H9 (cell line): Measurements from ENCODE around the gene B4GALT1. TPM values are rescaled to one million over a fixed set of nuclear protein-coding genes. Genes with fewer than 3 reads are reported as not detected.

Source experiments
- DNase-seq: peaks from one replicate; pipeline ENCODE4 v3.0.0-alpha.2; 2017
- H2AFZ ChIP-seq: one replicate; pipeline ENCODE4 v1.6.1; 2013; ENCODE audit warnings: mild to moderate bottlenecking, low read length, control low read depth, moderate library complexity
- H2AK5ac ChIP-seq: 2 replicates; pipeline ENCODE4 v1.6.1; 2013; ENCODE audit warnings: low read length, control low read depth, mixed read lengths; ENCODE audit not compliant: insufficient read length
- H2BK120ac ChIP-seq: one replicate; pipeline ENCODE4 v1.6.1; 2013; ENCODE audit warnings: low read depth, mild to moderate bottlenecking, low read length, control low read depth, inconsistent platforms; ENCODE audit not compliant: poor library complexity, severe bottlenecking
- H2BK12ac ChIP-seq: 2 replicates; pipeline ENCODE4 v1.6.1; 2013; ENCODE audit warnings: low read length, control low read depth, mixed read lengths, low read depth; ENCODE audit not compliant: insufficient read length
- H2BK15ac ChIP-seq: 2 replicates; pipeline ENCODE4 v1.6.1; 2013; ENCODE audit warnings: low read depth, low read length, control low read depth
- H2BK20ac ChIP-seq: one replicate; pipeline ENCODE4 v1.6.1; 2013; ENCODE audit warnings: low read depth, mild to moderate bottlenecking, low read length, control low read depth, inconsistent platforms; ENCODE audit not compliant: poor library complexity, severe bottlenecking
- H2BK5ac ChIP-seq: 2 replicates; pipeline ENCODE4 v1.6.1; 2013; ENCODE audit warnings: low read length, control low read depth, mixed read lengths; ENCODE audit not compliant: insufficient read length
- H3K14ac ChIP-seq: 2 replicates; pipeline ENCODE4 v1.6.1; 2013; ENCODE audit warnings: low read length, control low read depth; ENCODE audit not compliant: insufficient read depth
- H3K18ac ChIP-seq: 2 replicates; pipeline ENCODE4 v1.6.1; 2013; ENCODE audit warnings: low read depth, mild to moderate bottlenecking, mixed read lengths, low read length, control low read depth; ENCODE audit not compliant: insufficient read length
- H3K23ac ChIP-seq: 2 replicates; pipeline ENCODE4 v1.6.1; 2013; ENCODE audit warnings: low read length, control low read depth, mixed read lengths, low read depth; ENCODE audit not compliant: insufficient read length
- H3K23me2 ChIP-seq: 2 replicates; pipeline ENCODE4 v1.6.1; 2013; ENCODE audit warnings: low read depth, mild to moderate bottlenecking, mixed read lengths, low read length, control low read depth; ENCODE audit not compliant: insufficient read length, poor library complexity, severe bottlenecking
- H3K27ac ChIP-seq: 2 replicates; pipeline ENCODE4 v1.5.1; 2013; ENCODE audit warnings: low read length, control low read depth, mixed read lengths, low read depth; ENCODE audit not compliant: insufficient read length
- H3K27me3 ChIP-seq: 2 replicates; pipeline ENCODE4 v1.6.1; 2013; ENCODE audit warnings: low read length, control low read depth, inconsistent platforms; ENCODE audit not compliant: insufficient read depth
- H3K4ac ChIP-seq: 2 replicates; pipeline ENCODE4 v1.6.1; 2013; ENCODE audit warnings: low read depth, mild to moderate bottlenecking, control low read depth, inconsistent platforms, low read length, moderate library complexity
- H3K4me1 ChIP-seq: 2 replicates; pipeline ENCODE4 v1.6.1; 2013; ENCODE audit warnings: low read length, control low read depth, inconsistent platforms; ENCODE audit not compliant: insufficient read depth
- H3K4me2 ChIP-seq: 2 replicates; pipeline ENCODE4 v1.6.1; 2013; ENCODE audit warnings: low read length, control low read depth, mixed read lengths; ENCODE audit not compliant: insufficient read length, insufficient read depth
- H3K56ac ChIP-seq: 2 replicates; pipeline ENCODE4 v1.6.1; 2013; ENCODE audit warnings: low read depth, mild to moderate bottlenecking, mixed read lengths, low read length, control low read depth; ENCODE audit not compliant: insufficient read length
- H3K79me1 ChIP-seq: 2 replicates; pipeline ENCODE4 v1.6.1; 2013; ENCODE audit warnings: low read depth, mild to moderate bottlenecking, moderate library complexity, low read length, control low read depth, inconsistent platforms; ENCODE audit not compliant: insufficient read depth, poor library complexity, severe bottlenecking
- H3K79me2 ChIP-seq: 2 replicates; pipeline ENCODE4 v1.6.1; 2013; ENCODE audit warnings: low read length, control low read depth, inconsistent platforms; ENCODE audit not compliant: insufficient read depth
- H3K9ac ChIP-seq: 2 replicates; pipeline ENCODE4 v1.6.1; 2013; ENCODE audit warnings: low read length, control low read depth, mixed read lengths; ENCODE audit not compliant: insufficient read length; ENCODE audit errors: extremely low read depth
- H3K9me3 ChIP-seq: one replicate; pipeline ENCODE4 v1.6.1; 2013; ENCODE audit warnings: low read depth, low read length, inconsistent platforms; ENCODE audit not compliant: control insufficient read depth
- H3T11ph ChIP-seq: one replicate; pipeline ENCODE4 v1.6.1; 2013; ENCODE audit warnings: mild to moderate bottlenecking, low read length, control low read depth, inconsistent platforms
- H4K20me1 ChIP-seq: one replicate; pipeline ENCODE4 v1.6.1; 2013; ENCODE audit not compliant: control insufficient read depth, insufficient read length, insufficient read depth
- H4K5ac ChIP-seq: 2 replicates; pipeline ENCODE4 v1.6.1; 2013; ENCODE audit warnings: low read depth, mild to moderate bottlenecking, mixed read lengths, low read length, control low read depth; ENCODE audit not compliant: insufficient read length
- H4K8ac ChIP-seq: replicated peaks from 2 replicates; pipeline ENCODE4 v1.6.1; 2013; ENCODE audit warnings: low read length, control low read depth, mixed read lengths, low read depth; ENCODE audit not compliant: insufficient read length
- H4K91ac ChIP-seq: 2 replicates; pipeline ENCODE4 v1.6.1; 2013; ENCODE audit warnings: low read depth, mild to moderate bottlenecking, moderate library complexity, mixed read lengths, low read length, control low read depth; ENCODE audit not compliant: insufficient read length
- H3K27ac Mint-ChIP-seq, 3 experiments: 2 replicates in 2 of 3; 3 replicates in 1 of 3; pipeline ENCODE4 v1.8.0; 2020 to 2021; ENCODE audit warnings: mixed read lengths in 3 of 3, mild to moderate bottlenecking in 1 of 3, moderate library complexity in 1 of 3
- H3K27me3 Mint-ChIP-seq: 2 replicates; pipeline ENCODE4 v1.8.0; 2021; ENCODE audit warnings: low read depth, mild to moderate bottlenecking, moderate library complexity, mixed read lengths
- H3K36me3 Mint-ChIP-seq, 3 experiments: 2 replicates in 2 of 3; 3 replicates in 1 of 3; pipeline ENCODE4 v1.8.0; 2020 to 2021; ENCODE audit warnings: low read depth in 3 of 3, mixed read lengths in 3 of 3; ENCODE audit not compliant: insufficient read depth in 1 of 3
- H3K4me1 Mint-ChIP-seq, 2 experiments: 2 replicates each; pipeline ENCODE4 v1.8.0; 2020; ENCODE audit warnings: mixed read lengths in 2 of 2
- H3K4me3 Mint-ChIP-seq, 2 experiments: 2 replicates in 1 of 2; 3 replicates in 1 of 2; pipeline ENCODE4 v1.8.0; 2020 to 2021; ENCODE audit warnings: mild to moderate bottlenecking in 2 of 2, mixed read lengths in 2 of 2, moderate library complexity in 1 of 2
- H3K9me3 Mint-ChIP-seq, 2 experiments: 2 replicates in 1 of 2; 3 replicates in 1 of 2; pipeline ENCODE4 v1.8.0; 2020; ENCODE audit warnings: mild to moderate bottlenecking in 2 of 2, mixed read lengths in 2 of 2, moderate library complexity in 1 of 2
- WGBS: extraction: QIAGEN DNeasy Blood & Tissue Kit; methylation state at CpG from one replicate; pipeline ENCODE4 v1.1.7; 2013; ENCODE audit warnings: missing lambda C conversion rate, low lambda C conversion rate, mixed read lengths; ENCODE audit not compliant: insufficient read length; ENCODE audit errors: extremely low coverage; 5-methylcytosine and 5-hydroxymethylcytosine counted together
- total RNA-seq: library from RNA; stranded (reverse); gene quantifications from 2 replicates; pipeline ENCODE4 v1.2.1, GENCODE V29; 2021
- TF ChIP-seq, protein P1 (sequence below): fragments of 200-600 bp; sonication (generic); conservative IDR thresholded peaks from 3 replicates; pipeline ENCODE4 v1.8.0; 2021; ENCODE audit warnings: antibody characterized with exemption, mild to moderate bottlenecking

B4GALT1 gene
- total RNA-seq, 1 experiment from 2014 or later = 15.3 TPM

GRCh38 chr9:33211695-33212393 lies 44.7 kb upstream of the B4GALT1 start:
- H2BK15ac ChIP-seq = no peak overlapping the region
- no peaks in the 10 kb centered on the region for H3K9me3 ChIP-seq
- TF ChIP-seq, protein P1, sequence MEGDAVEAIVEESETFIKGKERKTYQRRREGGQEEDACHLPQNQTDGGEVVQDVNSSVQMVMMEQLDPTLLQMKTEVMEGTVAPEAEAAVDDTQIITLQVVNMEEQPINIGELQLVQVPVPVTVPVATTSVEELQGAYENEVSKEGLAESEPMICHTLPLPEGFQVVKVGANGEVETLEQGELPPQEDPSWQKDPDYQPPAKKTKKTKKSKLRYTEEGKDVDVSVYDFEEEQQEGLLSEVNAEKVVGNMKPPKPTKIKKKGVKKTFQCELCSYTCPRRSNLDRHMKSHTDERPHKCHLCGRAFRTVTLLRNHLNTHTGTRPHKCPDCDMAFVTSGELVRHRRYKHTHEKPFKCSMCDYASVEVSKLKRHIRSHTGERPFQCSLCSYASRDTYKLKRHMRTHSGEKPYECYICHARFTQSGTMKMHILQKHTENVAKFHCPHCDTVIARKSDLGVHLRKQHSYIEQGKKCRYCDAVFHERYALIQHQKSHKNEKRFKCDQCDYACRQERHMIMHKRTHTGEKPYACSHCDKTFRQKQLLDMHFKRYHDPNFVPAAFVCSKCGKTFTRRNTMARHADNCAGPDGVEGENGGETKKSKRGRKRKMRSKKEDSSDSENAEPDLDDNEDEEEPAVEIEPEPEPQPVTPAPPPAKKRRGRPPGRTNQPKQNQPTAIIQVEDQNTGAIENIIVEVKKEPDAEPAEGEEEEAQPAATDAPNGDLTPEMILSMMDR = no peak; the same call in 2 of the 3 replicates
- H3K18ac ChIP-seq = no peak overlapping the region
- WGBS = no CpG with 5 or more reads among the region's 3 CpGs
- no peak overlapping the region for H4K8ac ChIP-seq
- H3K23me2 ChIP-seq = no peaks in the 10 kb centered on the region
- H3K4me1 ChIP-seq = no peaks in the 10 kb centered on the region
- H4K5ac ChIP-seq = no peak overlapping the region
- H2AFZ ChIP-seq = no peak overlapping the region
- H3K79me2 ChIP-seq = no peaks in the 10 kb centered on the region
- H3K79me1 ChIP-seq = no peaks in the 10 kb centered on the region
- Mint-ChIP-seq H3K27ac (0 out of 7 replicates have a peak overlapping the region, but pooled peaks of 2 of the 3 experiments have one; percentile 26 to 37), H3K4me3 (no peak overlapping the region), H3K36me3 (no peaks in the 10 kb centered on the region), H3K27me3 (peaks cover 8% of the 10 kb centered on the region), H3K4me1 (peaks cover 9 to 12% of the 10 kb centered on the region in 2 experiments), H3K9me3 (no peaks in the 10 kb centered on the region)
- no peak overlapping the region for H3K4me2 ChIP-seq
- no peak overlapping the region for H3K56ac ChIP-seq
- H4K20me1 ChIP-seq = no peaks in the 10 kb centered on the region
- no peak overlapping the region for H2BK120ac ChIP-seq
- no peak overlapping the region for H2BK20ac ChIP-seq
- H3K23ac ChIP-seq = no peak overlapping the region
- no peak overlapping the region for H3K14ac ChIP-seq
- no peaks in the 10 kb centered on the region for H3K27me3 ChIP-seq
- H4K91ac ChIP-seq = no peak overlapping the region
- H3K4ac ChIP-seq = no peak overlapping the region
- H2BK12ac ChIP-seq = no peak overlapping the region
- no peak for DNase-seq
- H2BK5ac ChIP-seq = no peak overlapping the region
- H3T11ph ChIP-seq = no peak overlapping the region
- no peak overlapping the region for H2AK5ac ChIP-seq
- no peak overlapping the region for H3K9ac ChIP-seq
- H3K27ac ChIP-seq = no peak overlapping the region
